ENCODE results near the gene RHOF.

The RHOF gene

GRCh38 chr12:121805171-121806008, 11.9 kb upstream of the RHOF start:
- no peak for DNase-seq (ENCODE audit: low read depth in 3 of 3)

GRCh38 chr12:121804417-121805111, 11.1 kb upstream of the RHOF start:
- DNase-seq (ENCODE audit: low read depth in 3 of 3): no peak

DNA sequence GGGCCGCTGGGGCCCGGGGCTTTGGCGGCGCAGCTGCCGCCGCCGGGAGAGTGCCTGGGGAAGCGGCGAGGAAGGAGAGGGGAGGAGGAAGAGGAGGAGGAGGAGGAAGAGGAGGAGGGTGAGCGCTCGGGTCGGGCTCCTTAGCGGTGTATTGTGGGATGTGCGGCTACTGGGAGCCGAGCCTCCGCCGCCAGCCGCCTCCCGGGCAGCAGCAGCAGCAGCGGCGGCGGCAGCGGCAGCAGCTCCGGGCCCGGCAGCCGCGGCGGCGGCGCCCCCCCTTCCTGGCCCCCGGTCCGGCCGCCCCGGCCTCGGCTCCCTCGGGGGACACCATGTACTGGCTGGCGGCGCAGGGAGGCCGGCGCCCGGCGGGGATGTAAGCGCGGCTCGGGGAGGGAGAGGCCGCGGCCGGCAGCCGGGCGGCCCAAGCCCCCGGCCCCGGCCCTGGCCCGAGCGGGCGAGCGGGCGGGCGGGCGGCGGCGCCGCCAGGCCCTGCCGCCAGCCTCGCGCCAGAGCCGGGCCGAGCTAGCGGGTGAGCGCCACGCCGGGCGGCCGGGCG, 10.5 kb upstream of the RHOF start, which contains the start of gene SETD1B:
SETD1B (plus strand) TSS at position 149 of the 556 bp plus-strand sequence. CDS start 729 bp downstream, outside the sequence.
- no peak for DNase-seq (ENCODE audit: low read depth in 3 of 3)

GRCh38 chr12:121802843-121803698, 9.6 kb upstream of the RHOF start:
- DNase-seq (ENCODE audit: low read depth in 3 of 3): peak; percentile 72 to 74 (median 73)

- DNase-seq (ENCODE audit: low read depth in 3 of 3): no peak
These were observed 9.0 kb upstream of the RHOF start for GRCh38 chr12:121802485-121802842.

- no peak for DNase-seq (ENCODE audit: low read depth in 3 of 3)
These were observed 8.4 kb upstream of the RHOF start for GRCh38 chr12:121801595-121802484.

DNA sequence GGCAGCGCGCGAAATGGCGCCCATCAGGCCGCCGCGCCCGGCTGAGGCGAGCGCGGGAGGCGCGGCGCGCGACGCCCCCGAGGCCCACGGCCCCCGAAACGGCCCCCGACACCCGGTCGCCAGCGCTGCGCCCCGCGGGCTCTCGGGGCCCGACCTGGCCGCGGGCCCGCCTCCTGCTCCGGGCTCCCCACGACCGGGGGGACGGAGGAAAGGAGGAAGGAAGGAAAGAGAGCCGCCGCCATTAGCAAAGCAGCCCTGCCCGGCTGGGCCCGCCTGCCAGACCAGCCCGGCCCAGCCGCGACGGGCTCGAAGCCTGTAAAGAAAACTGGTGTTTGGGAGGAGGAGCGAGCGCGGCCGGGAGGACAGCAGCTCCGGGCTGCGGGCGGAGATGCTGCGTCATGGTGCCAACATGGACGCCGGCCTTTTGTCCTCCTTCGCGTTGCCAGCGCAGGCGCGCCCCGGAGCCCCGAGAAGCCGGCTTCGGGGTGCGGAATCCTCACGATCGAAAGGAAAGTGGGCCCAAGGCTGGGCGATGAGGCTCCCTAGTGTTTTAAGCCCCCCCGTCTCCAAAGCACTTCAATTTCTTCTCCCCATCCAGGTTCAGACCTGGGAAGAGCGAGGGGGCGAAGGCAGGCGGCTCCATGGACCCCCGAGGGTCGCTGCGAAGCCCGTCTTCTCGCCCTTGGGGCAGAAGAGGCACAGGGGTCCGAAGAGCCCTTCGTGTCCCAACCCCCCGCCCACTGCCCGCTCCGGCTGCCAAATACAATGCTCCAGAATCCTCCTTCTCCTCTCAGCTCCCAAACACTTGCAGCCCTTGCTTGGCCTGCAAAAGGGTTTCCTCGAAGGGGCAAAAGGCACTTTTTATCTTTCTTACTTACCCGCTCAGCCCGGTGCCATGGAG, 7.5 kb upstream of the RHOF start:
- no peak for DNase-seq (ENCODE audit: low read depth in 3 of 3)

DNA sequence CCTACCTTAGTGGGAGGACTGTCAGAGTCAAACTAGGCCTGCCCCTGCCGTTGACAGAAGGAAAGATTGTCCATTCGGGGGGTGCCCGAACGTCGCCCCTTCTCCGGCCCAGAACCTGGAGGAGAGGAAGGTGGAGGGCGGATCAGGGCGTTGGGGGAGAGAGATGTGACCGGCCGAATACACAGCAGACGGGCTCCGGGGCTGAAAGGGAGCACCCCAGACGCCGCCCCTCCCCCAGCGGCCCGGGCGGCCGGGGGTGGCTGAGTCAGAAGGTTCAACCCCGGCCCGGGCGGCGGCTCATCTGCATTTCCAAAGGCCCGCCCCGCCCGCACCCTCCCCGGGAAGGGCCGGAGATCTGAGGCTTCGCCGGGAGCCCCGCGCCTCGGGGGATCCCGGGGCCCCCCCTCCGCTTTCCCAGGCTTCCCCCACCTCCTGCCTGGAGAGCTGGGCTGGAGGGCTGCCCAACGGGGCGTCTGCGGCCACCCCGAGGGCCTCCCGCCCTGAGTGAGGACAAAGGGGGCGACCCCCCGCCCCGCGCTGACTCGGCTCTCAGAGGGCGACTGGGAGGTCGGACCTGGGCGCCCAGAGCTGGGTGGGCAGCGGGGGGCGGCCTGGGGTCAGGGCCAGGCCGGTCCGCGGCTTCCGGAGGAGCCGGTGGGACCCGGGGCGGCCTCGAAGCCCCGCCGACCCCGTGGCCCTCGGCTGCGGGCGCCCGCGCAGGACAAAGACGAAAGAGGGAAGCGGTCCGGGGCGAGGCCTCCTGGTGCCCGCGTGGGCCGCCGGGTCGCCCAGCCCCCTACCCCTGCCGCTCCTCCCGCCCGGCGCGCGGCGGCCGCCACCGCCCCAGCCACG, 6.6 kb upstream of the RHOF start:
- peak; percentile 64 to 81 (median 71) for DNase-seq (ENCODE audit: low read depth in 3 of 3)

GRCh38 chr12:121799156-121799841, 5.8 kb upstream of the RHOF start:
- no peak for DNase-seq (ENCODE audit: low read depth in 3 of 3)

DNA sequence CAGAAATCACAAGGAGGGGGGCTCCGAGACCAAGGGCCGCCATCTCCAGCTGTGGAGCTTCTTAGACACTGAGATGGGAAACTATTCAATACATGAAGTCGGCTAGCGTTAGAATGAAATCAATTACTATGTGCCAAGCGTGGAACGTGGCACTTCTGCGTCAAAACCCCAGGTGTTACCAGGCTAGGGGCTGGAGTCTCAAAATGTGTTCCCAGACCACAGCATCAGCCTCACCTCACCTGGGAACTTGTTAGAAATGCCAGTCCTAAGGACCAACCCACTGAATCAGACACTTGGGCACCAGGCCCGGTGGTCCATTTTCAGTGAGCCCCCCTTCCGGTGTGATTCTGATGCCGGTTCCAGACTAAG, 5.3 kb upstream of the RHOF start:
- DNase-seq (ENCODE audit: low read depth in 3 of 3): no peak

DNA sequence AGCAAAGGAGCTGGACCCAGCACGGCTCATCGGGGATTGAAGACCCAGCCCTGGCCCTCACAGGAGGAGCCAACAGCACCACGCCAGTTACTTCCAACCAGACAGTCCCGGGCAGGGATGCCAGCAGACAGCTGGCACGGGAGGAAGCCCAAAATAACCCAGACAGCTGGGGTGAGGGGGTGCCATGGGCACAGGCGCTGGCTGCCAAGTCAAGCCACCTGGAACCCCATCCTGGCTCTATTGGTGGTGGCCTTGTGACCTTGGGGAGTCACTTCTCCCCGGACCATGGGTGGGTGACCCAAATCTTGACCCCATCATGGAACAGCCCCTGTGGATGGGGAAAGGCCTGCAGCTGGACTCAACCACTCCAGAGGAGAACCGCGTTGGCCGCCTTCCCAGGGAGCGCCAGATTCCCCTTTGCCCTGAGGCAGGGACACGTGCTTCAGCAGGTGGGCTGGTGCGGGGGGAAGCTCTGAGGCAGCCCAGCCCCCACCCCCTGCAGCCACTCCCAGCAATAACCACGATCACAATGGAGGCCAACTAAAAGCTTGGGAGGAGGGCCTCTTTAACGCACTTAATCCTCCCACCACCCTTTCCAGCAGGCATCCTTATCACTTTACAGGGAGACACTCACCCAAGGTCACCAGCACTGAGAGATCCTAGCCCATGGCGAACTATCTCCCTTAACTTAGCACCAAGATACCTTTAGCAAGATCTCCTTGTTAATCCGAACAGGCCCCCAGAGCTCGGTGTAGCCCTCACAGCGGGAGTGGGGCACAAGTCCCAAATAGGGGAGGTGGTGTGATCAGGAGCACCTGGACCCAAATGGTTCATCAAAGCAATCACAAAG, 4.7 kb upstream of the RHOF start:
- DNase-seq (ENCODE audit: low read depth in 3 of 3): no peak

DNA sequence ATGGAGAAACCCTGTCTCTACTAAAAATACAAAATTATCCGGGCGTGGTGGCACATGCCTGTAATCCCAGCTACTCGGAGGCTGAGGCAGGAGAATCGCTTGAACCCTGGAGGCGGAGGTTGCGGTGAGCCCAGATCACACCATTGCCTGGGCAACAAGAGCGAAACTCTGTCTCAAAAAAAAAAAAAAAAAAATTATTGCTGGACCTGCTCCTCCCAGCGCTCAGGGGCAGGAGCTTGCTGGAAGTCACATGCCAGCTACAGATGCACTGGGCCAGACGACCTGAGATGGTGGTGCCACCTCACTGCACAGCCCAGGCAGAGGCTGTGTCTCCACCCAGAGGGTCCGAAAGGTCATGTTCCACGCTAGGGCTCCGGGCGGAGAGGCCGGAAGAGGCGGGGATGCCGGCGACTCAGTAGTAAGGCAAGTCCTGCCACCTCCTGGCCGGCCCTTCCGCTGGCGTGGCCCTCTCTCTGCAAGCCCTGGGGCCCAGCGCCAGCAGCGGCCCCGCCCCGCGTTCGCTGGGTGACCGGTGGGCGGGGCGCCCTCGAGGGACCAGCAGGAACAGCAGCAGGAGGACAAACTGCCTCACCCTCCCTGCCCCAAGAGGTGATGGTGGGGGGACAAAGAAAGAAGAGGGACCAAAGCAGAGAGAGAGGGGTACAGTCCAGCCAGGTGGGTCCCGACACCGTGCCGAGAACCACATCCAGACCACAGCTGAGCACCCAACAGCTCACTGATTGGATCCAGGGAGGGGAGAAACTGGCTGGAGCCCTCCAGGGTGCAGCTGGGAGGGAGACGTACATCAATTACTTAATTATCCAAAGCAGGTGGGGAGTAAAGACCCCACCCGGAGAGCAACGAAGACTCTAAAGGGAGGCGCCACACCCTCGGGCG, 3.6 kb upstream of the RHOF start:
- no peak for DNase-seq (ENCODE audit: low read depth in 3 of 3)

DNA sequence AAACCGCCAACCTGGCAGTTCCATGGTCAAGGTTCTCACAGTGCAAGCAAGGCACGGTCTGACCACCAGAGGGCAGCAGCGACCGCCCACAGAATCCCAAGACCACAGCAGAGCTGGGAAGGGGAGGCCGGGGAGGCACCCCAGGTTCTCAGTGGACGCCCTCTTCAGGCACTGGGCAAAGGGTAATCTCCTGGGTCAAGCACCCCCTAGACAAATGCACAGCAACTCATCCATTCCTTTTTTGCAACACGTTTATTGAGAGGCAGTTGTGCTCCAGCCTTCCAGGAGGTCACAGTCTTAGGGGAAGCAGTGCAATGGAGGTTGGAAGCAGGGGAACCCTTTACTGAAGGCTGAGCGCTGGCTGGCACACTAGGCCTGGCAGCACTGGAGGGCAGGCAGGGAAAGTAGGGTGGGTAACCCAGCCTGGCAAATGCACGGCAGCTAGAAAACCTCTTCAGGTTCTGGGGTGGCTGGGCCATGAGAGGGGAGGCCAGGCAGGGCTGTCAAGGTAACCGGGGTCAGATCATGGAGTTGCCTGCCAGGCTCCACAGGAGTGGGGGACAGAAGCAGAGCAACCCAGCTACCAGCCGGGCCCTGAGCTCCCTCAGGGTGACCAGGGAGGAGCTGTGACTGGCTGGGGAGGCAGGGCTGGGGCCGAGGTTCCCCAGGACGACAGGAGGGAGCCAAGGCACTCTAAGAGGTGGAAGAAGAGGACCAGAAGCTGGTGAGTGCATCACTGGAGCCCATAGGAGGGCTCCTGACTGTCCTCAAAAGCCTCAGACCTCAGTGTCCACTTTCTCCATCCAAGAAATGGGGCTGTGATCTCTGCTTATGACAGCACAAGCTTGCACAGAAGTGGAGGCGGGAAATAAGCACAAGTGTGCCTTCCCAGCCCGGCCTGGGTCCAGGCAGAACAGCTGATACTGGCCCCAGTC, 1.8 kb upstream of the RHOF start:
- peak; percentile 71 to 77 (median 73) for DNase-seq (ENCODE audit: low read depth in 3 of 3)

GRCh38 chr12:121794534-121795033, 1.1 kb upstream of the RHOF start:
- no peak for DNase-seq (ENCODE audit: low read depth in 3 of 3)
